Muscle layer of colon (tissue), 2 donors: ENCODE data around the gene VPS8.

Source experiments
- H3K27ac ChIP-seq: one replicate; pipeline ENCODE4 v1.7.0; 2013; ENCODE audit warnings: low read depth, mild to moderate bottlenecking, low read length, moderate library complexity
- H3K27me3 ChIP-seq, 2 donors: one replicate each; pipeline ENCODE4 v1.7.0; 2013; ENCODE audit warnings: low read length in 2 of 2, mild to moderate bottlenecking in 2 of 2; ENCODE audit not compliant: insufficient read depth in 2 of 2, control insufficient read depth in 1 of 2
- H3K36me3 ChIP-seq: one replicate; pipeline ENCODE4 v1.7.0; 2013; ENCODE audit warnings: mild to moderate bottlenecking, low read length; ENCODE audit not compliant: insufficient read depth
- H3K4me1 ChIP-seq: one replicate; pipeline ENCODE4 v1.7.0; 2013; ENCODE audit warnings: mild to moderate bottlenecking, low read length; ENCODE audit not compliant: insufficient read depth
- H3K4me3 ChIP-seq, 2 donors: one replicate each; pipeline ENCODE4 v1.7.0; 2013; ENCODE audit warnings: low read length in 2 of 2, low read depth in 1 of 2, mild to moderate bottlenecking in 1 of 2, moderate library complexity in 1 of 2
- H3K9ac ChIP-seq: one replicate; pipeline ENCODE4 v1.7.0; 2013; ENCODE audit warnings: low read length
- H3K9me3 ChIP-seq: one replicate; pipeline ENCODE4 v1.7.0; 2013; ENCODE audit warnings: mild to moderate bottlenecking, low read length
- donor health status: abdominal sarcoma.
- donor health status: Adenocarcinoma of cecum.

VPS8 gene

GRCh38 chr3:185024406-185024805 lies 212.4 kb downstream of the VPS8 start:
- Histone ChIP-seq H3K4me3 (no peak overlapping the region), H3K36me3 (no peaks in the 10 kb centered on the region), H3K9ac (no peak overlapping the region), H3K4me1 (no peaks in the 10 kb centered on the region), H3K27me3 (no peaks in the 10 kb centered on the region), H3K9me3 (no peaks in the 10 kb centered on the region), H3K27ac (no peak overlapping the region)

DNA sequence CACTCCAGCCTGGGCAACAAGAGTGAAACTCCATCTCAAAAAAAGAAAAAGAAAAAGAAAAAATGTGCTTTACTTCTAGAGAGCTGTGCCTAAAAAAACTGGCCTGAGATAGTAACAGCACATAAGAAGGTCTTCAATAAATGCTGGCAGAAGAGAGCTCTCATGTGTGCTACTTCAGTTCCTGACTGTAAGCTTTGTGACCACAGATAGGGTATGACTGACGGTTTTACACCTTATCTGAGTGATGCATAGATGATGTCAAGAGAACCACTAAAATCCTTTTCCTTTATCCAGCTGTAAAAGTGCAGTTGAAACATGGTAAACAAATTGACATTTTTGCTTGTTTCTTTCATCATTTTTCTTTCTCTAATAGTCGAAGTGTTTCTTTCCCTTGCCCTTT lies 213.0 kb downstream of the VPS8 start:
- Histone ChIP-seq H3K27ac (no peak overlapping the region), H3K27me3 (no peaks in the 10 kb centered on the region), H3K4me3 (no peak overlapping the region), H3K4me1 (no peaks in the 10 kb centered on the region), H3K36me3 (no peaks in the 10 kb centered on the region), H3K9ac (no peak overlapping the region), H3K9me3 (no peaks in the 10 kb centered on the region)

- Histone ChIP-seq H3K9me3 (no peaks in the 10 kb centered on the region), H3K27ac (no peak overlapping the region), H3K9ac (no peak overlapping the region), H3K36me3 (no peaks in the 10 kb centered on the region), H3K4me1 (no peaks in the 10 kb centered on the region), H3K4me3 (no peak overlapping the region), H3K27me3 (no peaks in the 10 kb centered on the region)
These were observed 216.2 kb downstream of the VPS8 start for GRCh38 chr3:185028121-185028520.

DNA sequence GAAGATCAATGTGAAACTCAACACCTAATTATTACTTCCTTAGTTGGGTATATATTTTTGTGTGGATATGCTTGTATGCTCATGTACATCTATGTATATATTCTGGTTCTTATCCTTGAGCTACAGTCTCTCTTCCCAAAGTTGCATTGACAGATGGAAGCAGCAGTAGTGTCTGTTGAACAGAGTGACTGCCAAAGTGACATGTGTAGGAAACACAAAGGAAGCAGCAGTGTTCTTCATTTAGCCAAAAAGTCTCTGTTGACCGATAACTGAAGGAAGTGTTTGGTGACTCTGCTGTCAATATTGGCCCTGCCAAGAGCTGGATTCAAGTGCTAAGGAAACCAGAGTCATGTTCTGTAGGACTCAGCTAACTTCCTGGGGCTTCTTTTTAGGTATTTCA lies 217.1 kb downstream of the VPS8 start:
- Histone ChIP-seq H3K9ac (no peak overlapping the region), H3K9me3 (no peaks in the 10 kb centered on the region), H3K27ac (no peak overlapping the region), H3K36me3 (no peaks in the 10 kb centered on the region), H3K4me1 (no peaks in the 10 kb centered on the region), H3K4me3 (no peak overlapping the region), H3K27me3 (no peaks in the 10 kb centered on the region)

GRCh38 chr3:185030399-185030798 lies 218.4 kb downstream of the VPS8 start:
- Histone ChIP-seq H3K4me1 (no peaks in the 10 kb centered on the region), H3K9ac (no peak overlapping the region), H3K9me3 (no peaks in the 10 kb centered on the region), H3K27me3 (no peaks in the 10 kb centered on the region), H3K36me3 (no peaks in the 10 kb centered on the region), H3K4me3 (no peak overlapping the region), H3K27ac (no peak overlapping the region)

DNA sequence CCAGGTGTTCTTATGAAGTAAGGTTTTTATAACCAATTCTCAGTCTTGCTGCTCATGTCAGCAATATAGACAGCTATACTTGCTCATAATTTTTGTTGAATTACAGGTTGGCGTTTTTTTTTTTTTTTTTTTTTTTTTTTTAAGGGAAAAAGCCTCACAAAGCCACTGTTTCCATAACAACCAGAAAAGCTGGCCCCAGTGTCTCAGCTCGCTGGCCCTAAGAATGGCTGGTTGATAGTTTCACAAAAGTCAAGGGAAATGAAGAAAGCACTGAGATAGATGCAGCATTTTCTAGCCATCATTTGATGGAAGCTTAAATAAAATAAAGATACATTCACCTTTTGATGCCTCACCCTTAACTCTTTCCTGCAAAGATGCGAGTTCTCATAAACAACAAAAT lies 219.0 kb downstream of the VPS8 start:
- Histone ChIP-seq H3K4me1 (no peaks in the 10 kb centered on the region), H3K4me3 (no peak overlapping the region), H3K36me3 (no peaks in the 10 kb centered on the region), H3K9ac (no peak overlapping the region), H3K27ac (no peak overlapping the region), H3K9me3 (no peaks in the 10 kb centered on the region), H3K27me3 (no peaks in the 10 kb centered on the region)

DNA sequence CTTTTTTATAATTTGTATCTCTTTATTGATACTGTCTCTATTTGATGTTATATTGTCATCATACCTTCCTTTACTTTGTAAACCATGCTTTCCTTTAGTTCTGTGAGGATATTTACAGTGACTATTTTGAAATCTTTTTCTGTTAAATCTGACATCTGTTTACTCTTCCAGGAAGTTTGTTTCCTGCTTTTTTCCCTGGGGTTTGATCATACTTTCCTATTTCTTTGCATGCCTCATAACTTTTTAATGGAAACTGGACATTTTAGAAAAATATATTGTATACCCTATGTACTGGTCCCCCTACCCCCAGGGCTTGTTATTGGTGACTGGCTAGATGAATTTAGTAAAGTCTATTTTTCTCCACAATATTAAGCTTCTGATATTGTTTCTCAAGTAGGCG lies 225.8 kb downstream of the VPS8 start:
- no peaks in the 10 kb centered on the region for H3K36me3 ChIP-seq
- no peaks in the 10 kb centered on the region for H3K4me1 ChIP-seq

GRCh38 chr3:185040425-185040824 lies 228.5 kb downstream of the VPS8 start:
- Histone ChIP-seq H3K9me3 (no peaks in the 10 kb centered on the region), H3K27ac (no peak overlapping the region), H3K9ac (no peak overlapping the region), H3K4me1 (no peaks in the 10 kb centered on the region), H3K4me3 (no peak overlapping the region), H3K27me3 (no peaks in the 10 kb centered on the region), H3K36me3 (no peaks in the 10 kb centered on the region)

More for the DNA sequence above, 225.8 kb downstream of the VPS8 start:
- no peak overlapping the region for H3K27ac ChIP-seq
- no peak overlapping the region for H3K9ac ChIP-seq
- H3K4me3 ChIP-seq: no peak overlapping the region
- H3K9me3 ChIP-seq: no peaks in the 10 kb centered on the region
- no peaks in the 10 kb centered on the region for H3K27me3 ChIP-seq

DNA sequence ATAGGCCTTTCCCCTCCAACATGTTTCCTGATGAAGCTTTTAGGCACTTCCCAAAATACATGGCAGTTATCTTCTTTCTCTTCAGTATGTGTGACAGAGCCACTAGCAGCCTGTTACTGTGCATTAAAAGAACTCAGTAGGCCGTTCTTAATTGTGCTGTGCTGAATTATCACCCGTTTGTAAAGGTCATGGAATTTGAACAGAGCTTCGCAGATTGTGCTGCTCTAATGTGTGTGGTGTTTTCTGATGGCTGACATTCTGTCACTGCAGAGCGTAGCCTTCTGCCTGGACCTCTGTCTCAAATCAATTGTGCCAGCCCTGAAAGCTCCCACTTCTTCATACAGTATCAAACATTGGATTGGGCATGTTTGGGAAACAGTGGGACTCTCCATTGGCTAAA lies 229.6 kb downstream of the VPS8 start:
- Histone ChIP-seq H3K27ac (no peak overlapping the region), H3K4me1 (no peaks in the 10 kb centered on the region), H3K4me3 (no peak overlapping the region), H3K36me3 (no peaks in the 10 kb centered on the region), H3K27me3 (no peaks in the 10 kb centered on the region), H3K9ac (no peak overlapping the region), H3K9me3 (no peaks in the 10 kb centered on the region)

DNA sequence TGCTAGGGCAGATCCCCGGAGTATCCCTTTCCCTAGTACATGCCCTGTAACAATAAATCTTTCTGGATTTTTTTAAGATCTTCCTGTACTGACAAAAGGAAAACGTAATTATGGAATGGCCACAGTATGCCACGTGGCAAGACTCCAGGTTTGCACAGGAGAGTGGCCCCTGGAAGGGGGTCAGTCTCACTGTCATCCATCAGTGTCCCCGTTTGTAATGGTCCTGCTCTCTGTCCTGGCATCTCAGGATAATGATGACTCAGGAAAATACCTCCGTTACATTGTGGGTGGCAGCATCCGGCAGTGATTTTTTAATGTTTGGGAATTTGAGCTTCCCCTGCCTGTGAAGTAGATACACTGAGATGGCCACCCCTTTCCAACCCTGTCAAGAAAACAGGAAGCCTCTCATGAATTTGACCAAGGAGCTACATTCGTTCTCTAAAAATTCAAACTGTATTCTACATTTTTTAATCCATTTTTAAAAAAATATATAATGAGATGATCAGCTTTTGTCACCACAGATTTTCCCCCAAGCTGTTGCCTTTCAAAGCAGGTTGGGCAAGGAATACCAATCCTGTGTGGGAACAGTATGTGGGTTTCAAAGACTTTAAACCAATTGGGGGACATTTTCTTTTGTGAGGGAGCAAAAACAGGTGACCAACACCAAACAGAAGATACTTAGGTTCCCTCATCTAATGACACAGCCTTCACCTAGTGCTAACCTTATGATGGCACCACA lies 230.5 kb downstream of the VPS8 start:
- no peaks in the 10 kb centered on the region for H3K4me1 ChIP-seq
- no peak overlapping the region for H3K9ac ChIP-seq
- no peaks in the 10 kb centered on the region for H3K9me3 ChIP-seq
- H3K36me3 ChIP-seq: no peaks in the 10 kb centered on the region
- no peaks in the 10 kb centered on the region for H3K27me3 ChIP-seq
- no peak overlapping the region for H3K27ac ChIP-seq
- no peak overlapping the region for H3K4me3 ChIP-seq

- Histone ChIP-seq H3K36me3 (peaks cover 9% of the 10 kb centered on the region), H3K27me3 (no peaks in the 10 kb centered on the region), H3K9me3 (no peaks in the 10 kb centered on the region), H3K4me3 (no peak overlapping the region), H3K4me1 (no peaks in the 10 kb centered on the region), H3K27ac (no peak overlapping the region), H3K9ac (no peak overlapping the region)
These were observed 234.2 kb downstream of the VPS8 start for GRCh38 chr3:185046164-185046515.

DNA sequence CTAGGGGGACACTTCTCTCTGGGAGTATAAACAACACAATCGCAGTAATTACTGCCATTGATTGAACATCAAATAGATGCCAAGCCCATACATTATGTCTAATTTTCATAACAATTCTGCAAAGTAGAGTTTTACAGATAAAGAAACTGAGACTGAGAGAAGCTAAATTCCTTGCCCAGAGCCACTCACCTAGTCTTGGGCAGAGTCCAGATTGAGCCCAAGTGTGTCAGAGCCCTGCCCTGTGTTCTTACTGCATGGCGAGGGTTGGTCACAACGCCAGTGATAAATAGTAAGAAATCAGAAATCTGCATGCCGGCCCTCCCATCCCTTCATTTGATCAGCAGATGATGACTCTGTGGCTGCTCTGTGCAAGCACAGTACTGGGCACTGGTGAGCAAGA lies 234.6 kb downstream of the VPS8 start:
- H3K4me3 ChIP-seq: no peak overlapping the region
- H3K27me3 ChIP-seq: no peaks in the 10 kb centered on the region
- H3K9me3 ChIP-seq: no peaks in the 10 kb centered on the region
- no peak overlapping the region for H3K9ac ChIP-seq
- no peaks in the 10 kb centered on the region for H3K4me1 ChIP-seq
- peaks cover 10% of the 10 kb centered on the region for H3K36me3 ChIP-seq
- H3K27ac ChIP-seq: no peak overlapping the region
